IPS-NIHi7 (cell line): Measurements from ENCODE around the gene HTR3A.
"Not testable (repeated sequence)": the region's sequence is repeated elsewhere in the genome, so short reads cannot be mapped to it uniquely, and the experiment has no call there.

Experiments used
- DNase-seq: peaks from one replicate; pipeline ENCODE4 v3.0.0; 2012; ENCODE audit warnings: mixed read lengths; ENCODE audit errors: extremely low spot score

The HTR3A gene

DNA sequence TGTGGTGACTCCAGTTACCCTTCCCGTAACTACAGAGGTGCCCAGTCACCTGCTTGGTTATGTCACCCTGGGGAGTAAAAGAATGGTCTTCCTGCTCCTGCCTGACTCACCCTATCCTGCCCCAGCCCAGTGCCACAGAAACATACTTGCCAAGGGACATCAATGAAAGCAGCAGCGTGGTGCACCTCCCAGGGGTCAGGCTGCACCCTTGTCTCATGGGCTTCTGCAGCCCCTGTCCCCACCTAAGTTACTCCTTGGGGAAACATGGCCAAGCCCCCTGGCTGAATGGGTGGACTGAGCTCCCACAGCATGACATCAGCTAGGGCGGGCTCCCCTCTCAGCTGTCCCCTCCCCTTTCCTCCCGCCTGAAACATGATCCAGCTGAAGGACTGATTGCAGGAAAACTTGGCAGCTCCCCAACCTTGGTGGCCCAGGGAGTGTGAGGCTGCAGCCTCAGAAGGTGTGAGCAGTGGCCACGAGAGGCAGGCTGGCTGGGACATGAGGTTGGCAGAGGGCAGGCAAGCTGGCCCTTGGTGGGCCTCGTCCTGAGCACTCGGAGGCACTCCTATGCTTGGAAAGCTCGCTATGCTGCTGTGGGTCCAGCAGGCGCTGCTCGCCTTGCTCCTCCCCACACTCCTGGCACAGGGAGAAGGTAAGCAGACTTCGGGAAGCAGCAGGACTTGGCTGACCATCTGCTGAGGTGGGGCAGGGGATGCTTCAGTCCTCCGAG, at the start of gene HTR3A:
TSS of gene HTR3A (plus strand) at position 368 of the 730 bp plus-strand sequence. CDS start at position 586, 218 bp downstream.
- DNase-seq, result peak; percentile 86

DNA sequence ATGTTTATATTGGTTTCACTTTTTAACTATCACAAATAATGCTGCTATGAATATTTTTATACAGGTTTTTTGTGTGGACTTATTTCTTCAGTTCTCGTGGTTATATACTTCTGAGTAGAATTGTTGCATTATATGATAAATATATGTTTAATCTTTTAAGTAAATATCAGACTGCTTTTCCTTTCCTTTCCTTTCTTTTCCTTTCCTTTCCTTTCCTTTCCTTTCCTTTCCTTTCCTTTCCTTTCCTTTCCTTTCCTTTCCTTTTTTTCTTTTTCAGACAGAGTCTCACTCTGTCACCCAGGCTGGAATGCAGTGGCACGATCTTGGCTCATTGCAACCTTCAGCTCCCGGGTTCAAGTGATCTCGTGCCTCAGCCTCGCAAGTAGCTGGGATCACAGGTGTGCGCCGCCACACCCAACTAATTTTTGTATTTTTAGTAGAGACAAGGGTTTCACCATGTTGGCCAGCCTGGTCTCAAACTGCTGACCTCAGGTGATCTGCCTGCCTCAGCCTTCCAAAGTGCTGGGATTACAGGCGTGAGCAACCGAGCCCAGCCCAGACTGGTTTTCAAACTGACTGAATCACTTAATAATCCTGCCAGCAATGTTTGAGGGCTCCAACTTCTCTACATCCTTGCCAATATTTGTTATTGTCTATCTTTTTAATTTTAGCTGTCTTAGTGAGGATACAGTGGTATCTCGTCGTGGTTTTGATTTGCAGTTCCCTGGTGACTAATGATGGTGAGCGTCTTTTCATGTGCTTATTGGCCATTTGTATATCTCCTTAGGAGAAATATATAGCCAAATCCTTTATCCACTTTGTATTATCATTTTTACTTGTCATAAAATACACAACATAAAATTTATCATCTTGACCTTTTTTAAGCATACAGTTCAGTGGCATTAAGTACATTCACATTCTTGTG, 48.4 kb upstream of the HTR3A start:
- no peak for DNase-seq

DNA sequence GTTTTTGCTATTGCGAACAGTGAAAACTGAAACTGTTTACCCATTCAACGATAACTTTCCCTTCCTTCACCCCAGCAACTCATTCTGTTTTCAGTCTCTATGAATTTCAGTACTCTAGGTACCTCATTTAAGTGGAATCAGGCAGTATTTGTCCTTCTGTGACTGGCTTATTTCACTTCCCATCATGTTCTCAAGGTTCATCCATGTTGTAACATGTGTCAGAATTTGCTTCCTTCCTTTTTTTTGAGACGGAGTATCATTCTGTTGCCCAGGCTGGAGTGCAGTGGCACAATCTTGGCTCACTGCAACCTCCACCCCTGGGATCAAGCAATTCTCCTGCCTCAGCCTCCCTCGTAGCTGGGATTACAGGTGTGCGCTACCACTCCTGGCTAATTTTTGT, 46.6 kb upstream of the HTR3A start:
- no peak for DNase-seq

DNA sequence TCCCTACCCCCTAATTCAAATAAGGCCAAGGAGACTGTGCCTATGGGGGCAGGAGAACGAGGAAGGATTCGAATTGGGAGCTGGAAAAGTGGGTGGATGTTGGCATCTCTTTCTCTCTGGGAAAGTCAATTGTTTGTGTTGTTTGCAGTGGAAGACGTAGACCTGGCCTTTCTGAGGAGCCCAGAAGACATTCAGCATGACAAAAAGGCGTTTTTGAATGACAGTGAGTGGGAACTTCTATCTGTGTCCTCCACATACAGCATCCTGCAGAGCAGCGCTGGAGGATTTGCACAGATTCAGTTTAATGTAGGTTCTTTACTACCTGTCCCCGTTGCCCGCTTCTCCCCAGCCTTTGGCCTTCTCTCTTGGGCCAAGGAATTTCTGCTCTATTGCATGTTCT, 42.1 kb upstream of the HTR3A start:
- peak; percentile 30 for DNase-seq

- DNase-seq, result not testable (repeated sequence)
These were observed 40.7 kb upstream of the HTR3A start for GRCh38 chr11:113934193-113934592.

GRCh38 chr11:113934761-113935160, 40.1 kb upstream of the HTR3A start:
- DNase-seq, result no peak

DNA sequence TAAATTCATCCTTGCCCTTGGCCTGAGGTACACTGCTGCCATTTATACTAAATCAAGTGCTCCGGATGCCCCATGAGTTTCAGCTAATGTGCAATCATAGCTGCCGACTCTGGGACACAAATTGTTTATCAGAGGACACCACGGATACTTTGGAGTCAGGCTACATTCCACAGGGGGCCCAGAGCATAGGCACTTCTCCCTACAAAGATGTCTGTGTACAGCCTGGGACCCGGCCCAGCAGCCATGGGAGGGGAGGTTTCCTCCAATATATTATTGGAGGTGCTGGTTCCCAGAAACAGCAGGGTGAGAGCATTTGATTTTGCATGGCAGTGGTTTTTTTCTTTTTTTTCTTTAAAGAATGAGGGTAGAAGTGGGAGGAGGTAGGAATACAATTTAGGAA, 39.0 kb upstream of the HTR3A start:
- no peak for DNase-seq

GRCh38 chr11:113937918-113938317, 37.0 kb upstream of the HTR3A start:
- no peak for DNase-seq

DNA sequence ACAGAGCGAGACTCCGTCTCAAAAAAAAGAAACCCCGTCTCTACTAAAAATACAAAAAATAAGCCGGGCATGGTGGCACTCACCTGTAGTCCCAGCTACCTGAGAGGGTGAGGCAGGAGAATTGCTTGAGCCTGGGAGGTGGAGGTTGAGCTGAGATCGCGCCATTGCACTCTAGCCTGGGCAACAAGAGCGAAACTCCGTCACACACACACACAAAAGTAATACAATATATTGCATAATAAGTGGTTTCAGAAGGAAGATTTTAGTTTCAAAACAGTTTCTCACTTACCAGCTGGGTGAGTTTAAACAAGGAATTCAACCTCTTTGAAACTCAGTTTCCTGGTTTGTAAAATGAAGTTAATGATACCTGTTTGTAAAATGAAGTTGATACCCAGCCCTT, 32.7 kb upstream of the HTR3A start:
- no peak for DNase-seq

- DNase-seq, result not testable (repeated sequence)
These were observed 28.7 kb upstream of the HTR3A start for GRCh38 chr11:113946162-113946561.

GRCh38 chr11:113947994-113948393, 26.9 kb upstream of the HTR3A start:
- DNase-seq, result no peak

DNA sequence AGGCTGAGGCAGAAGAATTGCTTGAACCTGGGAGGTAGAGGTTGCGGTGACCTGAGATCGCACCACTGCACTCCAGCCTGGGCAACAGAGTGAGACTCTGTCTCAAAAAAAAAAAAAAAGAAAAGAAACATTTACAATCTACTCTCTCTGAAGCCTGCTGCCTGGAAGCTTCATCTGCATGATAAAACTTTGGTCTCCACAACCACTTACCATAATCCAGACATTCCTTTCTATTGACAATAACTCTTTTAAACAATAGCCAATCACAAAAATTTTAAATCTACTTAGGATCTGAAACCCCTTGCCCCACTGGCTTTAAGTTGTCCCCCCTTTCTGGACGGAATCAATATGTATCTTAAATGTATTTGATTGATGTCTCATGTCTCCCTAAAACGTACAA, 25.0 kb upstream of the HTR3A start:
- DNase-seq, result no peak

DNA sequence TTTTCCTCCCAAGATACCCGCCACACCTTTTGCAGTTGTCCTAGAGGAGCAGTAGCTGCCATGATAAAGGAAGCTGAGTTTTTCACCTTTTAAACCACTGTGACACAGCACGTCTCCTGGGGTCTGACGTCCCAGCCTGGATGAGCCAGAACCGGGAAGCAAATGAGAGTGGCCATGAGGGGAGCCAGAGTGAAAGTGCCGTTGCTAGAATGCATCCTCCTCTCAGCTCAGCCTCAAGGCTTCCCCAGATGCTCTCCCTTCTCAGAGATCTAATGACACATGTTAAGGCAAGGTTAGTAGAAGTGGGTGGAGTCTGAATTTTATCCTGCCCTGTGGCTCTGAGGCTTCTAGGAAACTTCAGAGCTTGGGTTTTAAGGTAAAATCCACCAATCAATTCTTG, 23.4 kb upstream of the HTR3A start:
- peak; percentile 48 for DNase-seq

GRCh38 chr11:113952070-113952469, 22.8 kb upstream of the HTR3A start:
- no peak for DNase-seq

GRCh38 chr11:113952588-113952987, 22.3 kb upstream of the HTR3A start:
- DNase-seq, result no peak

DNA sequence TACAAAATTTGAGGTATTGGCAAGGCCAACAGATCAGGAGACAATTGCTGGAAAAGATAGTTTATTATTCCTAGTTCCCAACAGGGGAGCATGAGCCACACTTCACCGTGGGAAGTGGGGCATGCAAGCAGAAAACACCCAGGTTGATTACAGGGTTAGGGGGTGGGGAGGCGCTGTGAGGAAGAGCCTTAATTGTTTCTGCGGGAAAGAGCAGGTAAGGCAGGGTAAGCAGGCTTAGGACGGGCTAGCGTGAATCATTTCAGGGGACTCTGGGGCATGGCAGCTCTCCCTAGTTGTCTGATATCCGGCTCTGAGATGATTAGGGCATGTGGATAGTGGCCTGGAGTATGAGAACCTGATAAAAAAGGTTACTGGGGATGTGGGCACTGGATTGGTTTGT, 20.7 kb upstream of the HTR3A start:
- no peak for DNase-seq

GRCh38 chr11:113956986-113957385, 17.9 kb upstream of the HTR3A start:
- no peak for DNase-seq

- no peak for DNase-seq
These were observed 14.1 kb upstream of the HTR3A start for GRCh38 chr11:113960702-113961330.

DNA sequence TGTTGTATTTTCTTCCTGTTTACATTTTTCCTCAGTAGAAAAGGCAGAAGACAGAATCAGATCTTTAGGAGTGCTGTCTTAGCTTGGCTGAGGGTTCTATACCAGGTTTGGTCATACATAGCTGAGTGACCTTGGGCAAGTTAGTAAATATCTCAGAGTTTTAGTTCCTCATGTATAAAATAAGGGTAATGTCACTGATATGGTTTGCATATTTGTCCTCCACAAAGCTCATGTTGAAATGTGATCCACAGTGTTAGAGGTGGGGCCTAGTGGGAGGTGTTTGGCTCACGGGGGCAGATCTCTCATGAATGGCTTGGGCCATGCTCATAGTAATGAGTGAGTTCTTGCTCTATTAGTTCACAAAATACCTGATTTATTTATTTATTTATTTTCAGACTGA, 7.5 kb upstream of the HTR3A start:
- no peak for DNase-seq

DNA sequence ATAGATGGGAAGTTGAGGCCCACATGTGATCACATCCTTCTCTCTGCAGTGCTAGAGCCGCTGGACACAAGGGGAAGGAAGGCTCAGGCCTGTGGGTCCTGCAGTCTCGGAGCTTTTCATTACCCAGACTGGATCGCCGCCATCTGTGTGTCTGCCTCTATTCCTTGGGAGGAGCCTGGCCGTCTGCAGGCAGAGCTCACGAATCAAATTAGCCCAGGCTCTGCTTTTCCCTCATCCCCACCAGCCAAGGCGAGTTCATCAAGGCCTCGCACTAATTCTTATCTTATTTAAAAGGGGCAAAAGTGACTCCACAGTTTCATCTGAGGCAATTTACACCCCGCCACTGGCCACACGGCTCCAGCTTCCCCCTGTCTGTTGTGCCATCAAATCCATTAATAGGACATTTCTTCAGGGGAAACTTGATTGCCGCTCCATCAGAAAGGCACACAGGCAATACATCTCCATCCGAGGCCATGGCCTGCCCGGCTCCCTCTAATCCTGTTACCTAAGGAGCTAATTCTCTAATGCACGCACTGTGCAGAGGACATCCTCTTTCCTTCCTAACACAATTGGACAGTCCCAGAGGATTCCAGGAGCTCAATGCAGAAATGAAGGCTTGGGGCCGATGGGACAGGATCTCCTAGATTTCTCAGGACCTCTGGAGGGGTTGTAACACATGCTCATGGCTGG, 3.3 kb upstream of the HTR3A start:
- DNase-seq, result no peak

DNA sequence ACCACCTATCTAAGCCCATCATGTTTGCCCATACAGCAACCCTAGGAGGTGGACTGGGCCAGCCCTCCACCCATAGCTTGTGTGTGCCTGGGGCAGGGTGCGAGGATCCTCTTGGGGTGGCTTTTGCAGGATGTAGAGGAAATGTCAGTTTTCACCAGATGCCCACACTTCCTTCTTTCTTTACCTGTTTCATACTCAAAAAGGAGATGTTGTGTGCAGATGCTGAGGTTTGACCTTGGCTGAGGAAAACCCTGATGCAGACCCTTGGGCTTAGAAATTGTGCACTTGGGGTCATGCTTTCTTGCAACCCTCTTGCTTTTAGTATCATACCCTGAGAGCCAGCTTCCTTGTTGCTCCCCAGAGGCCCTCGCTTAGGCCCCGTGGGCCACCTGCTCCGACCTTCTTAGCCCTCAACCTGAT, 2.2 kb downstream of the HTR3A start:
- no peak for DNase-seq

DNA sequence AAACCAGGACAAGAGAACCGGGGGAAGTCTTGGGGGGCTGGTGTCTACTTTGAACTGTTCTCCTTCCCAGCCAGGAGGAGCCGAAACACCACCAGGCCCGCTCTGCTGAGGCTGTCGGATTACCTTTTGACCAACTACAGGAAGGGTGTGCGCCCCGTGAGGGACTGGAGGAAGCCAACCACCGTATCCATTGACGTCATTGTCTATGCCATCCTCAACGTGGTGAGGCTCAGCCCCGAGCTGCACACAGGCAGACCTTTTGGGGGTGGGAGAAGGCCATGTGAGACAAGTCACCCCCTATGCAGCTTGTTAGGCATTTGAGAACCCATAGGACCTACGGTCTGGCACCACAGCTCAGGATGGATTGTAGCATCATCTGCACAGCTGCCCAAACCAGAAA, 2.8 kb downstream of the HTR3A start:
- no peak for DNase-seq
